Gastrocnemius medialis (tissue), 4 donors: Measurements from ENCODE around the gene PSMB3.

Experiments
- CTCF ChIP-seq, 5 experiments: fragments of 450-650 bp in 3 of 5; fragments of 200-600 bp in 2 of 5; sonication (generic) in 2 of 5; IDR thresholded peaks in 4 of 5; conservative IDR thresholded peaks in 1 of 5; 1 replicate in 4 of 5; 2 replicates in 1 of 5; pipeline ENCODE4 v1.5.1; 2016 to 2019; ENCODE audit warnings: antibody characterized with exemption in 5 of 5, mild to moderate bottlenecking in 3 of 5, moderate library complexity in 3 of 5
- POLR2A ChIP-seq, 2 donors: fragments of 450-650 bp; IDR thresholded peaks; one replicate each; pipeline ENCODE4 v1.6.1; 2017; ENCODE audit warnings: antibody characterized with exemption in 2 of 2, mild to moderate bottlenecking in 2 of 2, moderate library complexity in 2 of 2

GRCh38 chr17:38791162-38791561, 38.6 kb downstream of the PSMB3 start:
- TF ChIP-seq CTCF (IDR thresholded peaks at IDR 0.05 in 4 of 5, conservative IDR thresholded peaks at IDR 0.05 in 1 of 5) (no peak), POLR2A (IDR thresholded peaks at IDR 0.05) (no peak)
